GM18499 (cell line): ENCODE data around the gene PKD2.

Experiments
- ATAC-seq: cut with Tn5 transposase; IDR thresholded peaks from one replicate; pipeline ENCODE4 v1.9.1; 2021; ENCODE audit warnings: moderate number of reproducible peaks; ENCODE audit not compliant: insufficient read depth, unreplicated experiment

PKD2 gene

DNA sequence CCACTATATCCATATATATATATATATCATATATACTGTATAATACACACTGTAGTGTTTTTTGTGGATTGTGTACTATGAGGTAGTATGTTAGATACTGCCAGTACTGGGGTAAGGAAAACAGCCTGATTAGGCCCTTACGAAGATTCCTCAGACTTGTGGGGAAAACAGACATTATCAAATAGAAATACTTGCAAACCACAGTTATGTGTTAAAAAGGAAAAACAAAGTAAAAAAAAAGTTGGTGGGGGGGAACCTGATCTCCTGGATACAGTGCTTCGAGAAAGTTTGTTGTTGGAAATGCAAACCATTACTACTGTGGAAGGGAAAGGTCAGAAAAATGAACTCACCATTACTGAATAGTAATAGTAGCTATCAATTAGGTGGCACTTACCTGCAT lies 53.0 kb downstream of the PKD2 start:
- ATAC-seq, result no peak

DNA sequence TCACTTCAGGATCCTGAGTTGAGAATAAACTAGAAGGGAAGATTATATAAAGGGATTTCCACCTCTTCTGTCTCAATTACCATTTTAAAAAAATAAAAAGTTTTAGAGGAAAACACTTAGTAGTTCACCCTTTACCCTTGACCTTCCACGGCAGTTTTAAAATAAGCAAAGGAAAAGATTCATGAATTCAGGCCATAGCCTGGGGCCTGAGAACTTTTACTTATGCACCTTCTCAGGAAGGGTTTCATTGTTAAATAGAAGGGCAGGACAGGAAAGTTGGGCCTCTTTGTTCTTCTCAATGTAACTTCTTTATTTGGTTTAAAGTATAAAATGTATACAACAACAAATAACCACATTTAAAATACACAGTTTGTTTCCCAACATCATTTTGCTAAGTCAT lies 54.9 kb downstream of the PKD2 start:
- no peak for ATAC-seq

DNA sequence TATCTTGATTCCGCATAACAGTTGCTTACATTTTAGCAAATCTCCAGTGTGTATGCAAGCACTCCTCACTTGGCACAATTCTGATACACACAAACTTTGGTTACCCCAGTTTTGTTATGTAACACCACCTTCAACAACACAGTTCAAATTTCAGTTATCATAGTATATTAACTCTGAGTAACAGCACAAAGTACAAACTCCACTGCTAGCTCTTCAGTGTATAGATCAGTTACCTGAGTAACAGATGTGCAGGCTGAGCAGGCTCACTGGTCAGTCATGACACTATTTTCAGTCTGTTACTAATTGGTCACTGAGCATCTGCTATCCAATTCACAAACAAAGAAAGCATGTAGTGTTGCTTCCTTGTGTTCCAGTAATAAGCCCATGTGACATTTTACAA lies 55.4 kb downstream of the PKD2 start:
- ATAC-seq, result no peak

DNA sequence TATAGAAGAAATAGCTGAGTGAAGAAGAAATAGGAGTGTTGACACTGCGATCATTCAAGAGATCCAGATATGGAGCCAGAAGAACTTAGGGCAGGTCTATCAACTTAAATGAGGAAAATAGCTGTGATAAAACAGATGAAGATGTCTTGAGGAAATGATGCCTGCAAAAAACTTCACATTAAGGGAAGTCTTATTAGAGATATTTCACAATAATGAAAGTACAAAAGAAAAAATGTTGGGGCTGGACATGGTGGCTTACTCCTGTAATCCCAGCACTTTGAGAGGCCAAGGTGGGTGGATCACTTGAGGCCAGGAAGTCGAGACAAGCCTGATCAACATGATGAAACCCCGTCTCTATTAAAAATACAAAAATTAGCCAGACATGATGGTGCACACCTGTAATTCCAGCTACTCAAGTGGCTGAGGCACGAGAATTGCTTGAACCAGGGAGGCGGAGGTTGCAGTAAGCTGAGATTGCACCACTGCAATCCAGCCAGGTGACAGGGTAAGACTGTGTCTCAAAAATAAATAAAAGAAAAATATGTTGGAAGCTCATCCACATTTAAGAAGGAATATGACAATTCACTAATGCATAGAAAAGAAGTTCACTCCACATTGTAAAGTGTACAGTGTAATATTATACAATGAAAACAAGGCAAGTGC lies 56.3 kb downstream of the PKD2 start:
- no peak for ATAC-seq

DNA sequence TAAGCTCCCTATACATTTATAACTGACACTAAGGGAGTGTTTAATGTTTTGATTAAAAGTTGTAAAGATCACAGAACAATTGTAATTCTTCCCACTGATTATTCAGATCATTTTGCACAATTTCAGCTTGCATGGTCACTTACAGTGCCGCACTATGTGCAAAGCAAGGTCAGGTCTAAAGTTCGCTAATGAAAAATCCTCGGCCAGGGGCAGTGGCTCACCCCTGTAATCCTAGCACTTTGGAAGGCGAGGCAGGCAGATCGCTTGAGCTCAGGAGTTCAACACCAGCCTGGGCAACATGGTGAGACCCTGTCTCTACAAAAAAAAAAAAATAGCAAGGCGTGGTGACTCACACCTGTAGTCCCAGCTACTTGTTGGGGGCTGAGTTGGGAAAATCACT lies 57.0 kb downstream of the PKD2 start:
- no peak for ATAC-seq

DNA sequence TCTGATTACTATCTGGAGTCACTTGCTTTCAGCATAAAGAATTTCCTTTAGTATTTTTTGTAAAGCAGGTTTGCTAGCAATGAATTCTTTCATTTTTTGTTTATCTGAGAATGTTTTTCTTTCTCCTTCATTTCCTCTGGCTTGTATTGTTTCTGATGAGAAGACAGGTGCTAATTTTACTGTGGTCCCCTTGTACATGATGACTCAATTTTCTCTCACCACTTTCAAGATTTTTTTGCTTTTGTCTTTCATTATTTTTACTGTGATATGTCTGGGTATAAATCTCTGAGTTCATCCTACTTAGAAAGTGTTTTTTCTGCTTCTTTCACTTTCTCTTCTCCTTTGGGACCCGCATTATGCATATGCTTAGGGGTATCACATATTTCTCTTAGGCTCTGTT lies 62.6 kb downstream of the PKD2 start:
- no peak for ATAC-seq

DNA sequence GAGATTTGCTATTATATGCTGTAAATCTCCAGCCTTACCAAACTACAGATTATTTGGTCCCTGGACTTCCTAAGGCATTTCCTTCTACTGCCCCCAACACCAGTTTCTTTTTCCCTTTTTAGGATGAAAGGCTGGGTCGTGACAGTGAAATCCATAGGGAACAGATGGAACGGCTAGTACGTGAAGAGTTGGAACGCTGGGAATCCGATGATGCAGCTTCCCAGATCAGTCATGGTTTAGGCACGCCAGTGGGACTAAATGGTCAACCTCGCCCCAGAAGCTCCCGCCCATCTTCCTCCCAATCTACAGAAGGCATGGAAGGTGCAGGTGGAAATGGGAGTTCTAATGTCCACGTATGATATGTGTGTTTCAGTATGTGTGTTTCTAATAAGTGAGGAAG lies 67.9 kb downstream of the PKD2 start:
- ATAC-seq, result no peak

DNA sequence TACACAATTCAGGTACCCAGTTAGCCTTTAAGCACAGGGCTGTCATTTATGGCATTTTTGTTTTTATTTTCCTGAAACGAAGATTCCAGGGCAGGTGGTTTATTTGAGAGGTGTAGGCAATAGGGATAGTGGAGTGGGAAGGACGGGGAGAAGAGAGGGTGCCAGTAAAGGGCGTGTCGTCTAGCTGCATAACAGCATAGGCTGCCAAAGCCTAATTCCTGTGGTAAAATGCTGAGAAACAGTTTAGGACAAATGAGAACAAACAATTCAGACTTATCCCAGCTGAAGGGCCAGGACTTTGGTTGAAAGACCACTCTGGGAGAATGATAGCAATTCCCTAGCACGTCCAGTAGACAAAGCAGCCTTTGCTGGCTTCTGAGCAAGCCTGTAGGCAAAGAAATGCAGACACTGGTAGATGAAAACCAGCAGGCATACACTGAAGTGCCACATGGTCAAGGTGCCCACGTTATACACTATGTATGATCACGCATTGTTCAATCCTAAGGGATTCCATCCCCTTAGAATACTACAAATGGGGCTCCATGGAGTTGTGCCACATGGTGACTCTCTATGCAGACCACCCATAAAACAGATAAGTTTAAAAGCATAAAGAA lies 70.6 kb downstream of the PKD2 start:
- ATAC-seq, result no peak

DNA sequence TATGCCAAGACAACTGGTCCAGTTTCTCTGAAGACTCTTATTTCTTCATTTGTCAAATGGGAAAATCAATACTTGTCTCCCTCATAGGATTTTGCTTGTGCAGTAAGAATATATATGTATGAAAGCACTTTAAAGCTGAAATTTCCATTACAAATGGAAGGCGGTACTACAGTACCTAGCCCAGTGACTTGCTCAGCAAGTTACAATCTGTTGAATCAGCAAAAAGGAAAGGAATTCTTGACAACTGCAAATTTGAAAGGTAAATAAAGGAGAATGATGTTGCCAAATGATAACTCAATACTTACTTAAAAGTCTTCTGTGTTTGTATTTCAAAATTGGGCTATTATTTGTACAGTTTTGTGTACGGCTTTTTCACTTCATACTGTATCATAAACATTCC lies 71.1 kb downstream of the PKD2 start:
- no peak for ATAC-seq

DNA sequence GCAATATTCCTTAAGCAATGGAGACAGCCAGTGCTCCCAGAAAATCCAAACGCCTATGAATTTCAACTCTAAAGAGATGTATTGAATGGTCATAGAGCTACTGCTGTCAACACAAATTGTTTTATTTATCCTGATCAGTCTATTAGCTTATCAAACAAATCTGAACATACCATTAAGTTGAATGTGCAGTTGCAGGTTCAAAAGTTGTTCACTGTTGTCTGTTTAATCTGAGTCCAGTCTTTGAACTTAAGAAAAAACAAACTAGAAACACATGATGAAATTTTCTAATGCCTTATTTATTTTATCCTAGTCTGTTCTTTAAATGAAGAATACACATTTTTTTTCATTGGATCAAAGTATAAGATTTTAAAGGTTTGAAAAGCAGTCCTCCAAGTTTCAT lies 73.2 kb downstream of the PKD2 start:
- ATAC-seq, result no peak

DNA sequence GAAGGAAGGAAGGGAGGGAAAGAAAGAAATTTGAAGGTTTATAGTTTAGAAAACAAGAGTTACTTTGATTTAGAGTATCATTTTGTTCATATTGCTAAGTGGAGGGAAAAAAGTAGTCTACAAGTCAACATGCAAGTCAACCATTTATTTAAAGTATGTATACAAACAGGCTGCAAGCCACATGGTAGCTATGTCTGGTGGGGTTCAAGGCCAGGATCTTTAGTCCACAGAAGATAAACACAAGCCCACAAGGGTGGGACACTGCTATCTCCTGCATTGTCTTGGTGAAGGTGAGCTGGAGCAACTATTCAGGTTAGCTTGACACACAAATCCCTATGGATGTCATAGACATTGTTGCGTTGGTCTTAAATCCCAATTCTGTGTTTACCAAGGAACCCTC lies 79.6 kb downstream of the PKD2 start:
- no peak for ATAC-seq

DNA sequence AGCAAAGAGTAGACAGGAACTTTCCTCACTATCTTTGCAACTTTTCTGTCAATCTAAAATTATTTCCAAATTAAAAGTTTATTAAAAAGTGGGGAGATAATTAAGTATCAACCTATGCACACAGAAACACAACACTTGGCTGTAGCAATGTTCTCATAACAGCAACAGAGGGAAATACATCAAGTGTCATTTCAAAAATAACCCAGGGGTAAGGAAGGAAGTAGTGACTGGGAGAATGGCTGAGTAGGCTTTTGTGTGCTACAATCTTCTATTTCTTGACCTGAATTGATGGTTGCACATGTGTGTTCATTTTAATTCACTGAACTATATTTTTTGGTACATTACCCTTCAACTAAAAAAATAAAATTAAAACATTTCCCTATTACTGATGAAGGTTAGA lies 83.5 kb downstream of the PKD2 start:
- ATAC-seq, result no peak

DNA sequence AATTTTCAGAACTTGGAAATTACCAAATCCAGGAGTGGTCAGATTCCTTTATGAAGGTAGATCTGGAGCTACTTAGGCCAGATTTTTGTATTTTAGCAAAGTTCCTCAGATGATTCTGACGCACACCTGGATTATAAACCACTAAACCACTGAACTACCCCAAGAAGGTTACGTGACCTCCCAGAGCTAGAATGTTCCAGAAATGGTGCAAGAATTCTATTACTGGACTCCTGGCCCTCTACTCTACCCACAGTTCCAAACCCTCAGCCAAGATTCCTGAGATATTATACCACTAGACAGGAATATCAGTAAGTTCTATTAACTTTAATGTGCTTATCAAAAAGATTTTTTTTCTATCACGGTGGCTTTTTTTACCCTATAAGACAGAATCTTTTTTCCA lies 83.9 kb downstream of the PKD2 start:
- ATAC-seq, result no peak

DNA sequence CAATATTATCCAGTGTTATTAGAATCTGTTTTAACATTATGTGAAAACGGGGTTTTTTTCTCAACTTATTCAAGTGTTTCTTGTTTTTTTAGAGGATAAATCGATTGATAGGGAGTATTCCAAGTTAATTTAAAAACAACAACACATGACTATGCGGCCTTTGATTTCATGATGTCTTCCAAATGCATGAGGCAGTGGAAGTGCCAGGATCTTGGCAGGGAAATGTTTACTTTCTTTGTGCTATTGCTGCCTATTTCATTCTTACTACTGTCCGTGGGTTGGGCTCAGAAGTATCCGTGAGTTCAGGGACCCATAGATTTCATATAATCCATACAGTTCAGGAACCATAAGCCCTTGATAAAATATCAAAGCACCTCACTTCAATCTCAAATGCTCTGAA lies 86.4 kb downstream of the PKD2 start:
- no peak for ATAC-seq

DNA sequence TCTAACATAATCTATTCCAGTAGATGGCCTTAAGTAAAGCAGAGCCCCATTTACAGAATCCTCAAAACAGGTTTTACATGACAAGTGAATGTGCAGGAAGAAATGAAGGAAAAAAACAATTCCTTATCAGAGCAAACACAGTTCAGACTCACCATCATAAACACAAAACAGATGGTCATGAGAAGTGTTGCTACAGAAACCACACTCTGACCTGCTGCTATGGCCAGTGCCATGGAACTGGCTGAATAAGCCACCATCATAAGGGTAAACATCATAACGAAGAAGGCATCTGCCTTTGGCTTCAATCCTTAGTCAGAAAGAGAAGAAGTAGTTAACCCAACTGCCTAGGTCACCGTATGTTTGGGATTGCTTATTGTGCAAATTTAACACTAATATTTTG lies 89.9 kb downstream of the PKD2 start:
- ATAC-seq, result no peak

DNA sequence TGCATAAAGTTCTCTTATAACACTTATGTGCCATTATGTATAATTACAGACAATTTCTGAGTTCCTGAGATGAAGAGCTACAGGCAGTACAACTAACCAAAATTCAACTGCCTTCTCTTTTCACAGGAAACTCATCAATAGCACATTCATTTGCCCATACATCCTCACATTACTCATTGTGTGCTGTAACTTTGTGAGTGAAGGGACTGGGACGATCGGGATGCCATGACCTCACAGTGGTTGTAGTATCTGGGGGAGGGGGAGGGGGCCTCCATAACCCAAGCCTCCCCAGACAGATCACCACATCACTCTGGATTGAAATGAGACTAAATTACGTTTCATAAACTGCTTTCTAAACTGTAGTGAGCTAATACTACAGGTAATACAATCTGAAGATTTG lies 90.3 kb downstream of the PKD2 start:
- no peak for ATAC-seq

DNA sequence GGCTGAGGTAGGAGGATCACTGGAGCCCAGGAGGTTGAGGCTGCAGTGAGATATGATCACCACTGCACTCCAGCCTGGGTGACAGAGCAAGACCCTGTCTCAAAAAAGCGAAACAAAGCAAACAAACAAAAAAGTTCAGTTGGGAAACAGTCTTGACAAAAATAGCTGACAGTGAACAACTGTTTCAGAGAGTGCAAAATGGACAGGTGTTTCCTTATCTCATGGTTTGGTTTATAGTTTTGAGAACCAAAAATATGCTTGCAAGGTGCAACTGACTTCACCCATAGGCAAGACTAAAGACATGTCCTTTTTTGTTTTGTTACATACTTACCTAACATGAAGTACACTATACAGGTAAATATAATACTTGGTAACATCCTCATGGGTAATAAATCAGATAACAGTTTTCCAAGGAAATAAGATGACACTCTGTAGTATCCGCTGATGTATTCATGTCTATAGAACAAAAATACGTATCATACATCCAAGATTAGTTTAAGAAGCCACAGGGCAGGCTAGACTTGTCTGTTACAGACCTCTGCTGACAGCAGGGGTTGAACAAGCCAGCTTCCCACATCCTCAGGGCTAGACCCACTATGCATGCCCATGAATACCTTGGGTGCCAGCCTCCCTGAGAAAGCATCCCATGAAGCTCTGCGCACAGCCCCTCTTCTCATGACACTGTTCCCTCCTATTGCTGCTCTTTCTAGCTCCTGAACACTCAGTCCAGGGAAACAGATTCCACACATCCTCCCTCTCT lies 91.7 kb downstream of the PKD2 start:
- no peak for ATAC-seq

DNA sequence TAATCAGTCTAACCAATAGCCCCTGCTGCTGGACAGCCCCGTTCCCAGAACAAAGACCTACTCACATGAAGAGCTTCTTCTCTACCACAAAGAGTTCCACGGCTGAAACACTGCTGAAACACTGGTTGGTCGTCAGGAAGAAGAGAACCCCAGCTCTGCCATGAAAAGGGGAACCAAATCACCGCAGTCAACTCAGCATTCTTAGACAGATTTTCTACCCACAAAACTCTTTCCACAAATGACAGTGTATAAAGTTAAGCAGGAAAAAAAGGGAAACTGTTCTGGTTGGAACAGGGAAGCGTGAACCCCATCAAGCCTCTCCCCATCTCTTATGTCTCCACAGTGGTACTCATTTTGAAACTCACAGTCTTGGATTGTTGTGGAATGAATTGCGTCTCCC lies 93.7 kb downstream of the PKD2 start:
- ATAC-seq, result no peak

DNA sequence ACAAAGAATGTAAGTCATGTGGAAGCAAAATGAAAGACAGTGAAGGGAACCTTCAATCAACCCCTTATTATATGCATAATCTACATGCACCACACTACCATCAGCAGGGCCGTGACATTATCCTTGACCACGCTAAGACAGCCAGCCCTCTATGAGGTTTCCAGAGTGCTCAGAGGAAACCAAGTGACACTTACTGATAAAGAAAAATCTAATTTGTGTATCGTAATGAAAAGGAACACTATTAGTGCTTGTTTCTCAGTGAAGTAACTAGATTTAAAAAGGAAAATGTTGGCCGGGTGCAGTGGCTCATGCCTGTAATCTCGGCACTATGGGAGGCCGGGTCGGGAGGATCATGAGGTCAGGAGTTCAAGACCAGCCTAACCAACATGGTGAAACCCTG lies 94.6 kb downstream of the PKD2 start:
- no peak for ATAC-seq

DNA sequence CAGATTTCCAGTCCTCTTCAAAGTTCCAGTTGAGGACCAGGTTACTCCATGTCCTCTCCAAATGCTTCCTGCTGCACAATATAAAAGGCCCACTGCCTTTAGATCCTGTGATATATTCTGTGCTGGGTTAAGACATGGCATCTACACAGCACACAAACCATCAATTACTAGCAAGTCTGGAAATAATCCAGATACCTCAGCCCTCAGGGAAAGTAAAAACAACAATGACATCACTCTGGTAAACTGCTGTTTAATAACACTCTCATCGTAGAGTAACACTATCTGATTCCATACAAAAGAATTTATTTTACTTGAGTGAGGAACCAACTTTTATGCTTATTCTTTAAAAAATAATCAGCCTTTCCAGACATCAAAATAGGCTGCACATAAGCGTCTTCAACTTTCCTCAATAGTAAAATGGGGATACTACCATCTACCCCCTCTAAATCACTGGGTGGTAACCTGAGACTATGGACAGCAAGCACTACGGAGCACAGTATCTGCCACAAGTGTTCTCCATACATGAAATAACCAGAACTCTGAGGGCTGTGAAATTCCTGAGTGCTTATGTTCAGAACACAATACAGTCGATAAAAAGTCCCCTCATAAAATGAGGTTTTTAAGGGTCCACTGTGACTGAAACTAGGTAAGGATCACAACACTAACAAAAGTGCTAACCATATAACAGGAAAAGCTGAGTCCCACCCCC lies 97.6 kb downstream of the PKD2 start:
- no peak for ATAC-seq

DNA sequence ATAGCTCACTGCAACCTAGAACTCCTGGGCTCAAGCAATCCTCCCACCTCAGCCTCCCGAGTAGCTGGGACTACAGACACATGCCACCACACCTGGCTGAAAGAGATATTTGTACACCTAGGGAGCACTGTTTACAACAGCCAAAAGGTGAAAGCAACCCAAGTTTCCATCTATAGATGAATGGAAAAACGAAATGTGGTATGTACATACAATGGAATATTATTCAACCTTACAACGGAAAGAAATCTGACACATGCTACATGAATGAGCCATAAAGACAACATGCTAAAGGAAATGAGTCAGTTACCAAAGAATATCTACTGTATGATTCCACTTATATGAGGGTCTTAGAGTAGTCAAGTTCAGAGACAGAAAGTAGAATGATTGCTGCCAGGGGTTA lies 98.8 kb downstream of the PKD2 start:
- no peak for ATAC-seq
